NCI-H1694 treated with DMSO at 0.1 percent for 48 hours (cell line): ENCODE results near the gene P2RX7.
"Not testable (repeated sequence)": the region's sequence is repeated elsewhere in the genome, so short reads cannot be mapped to it uniquely, and the experiment has no call there.

Experiments
- DNase-seq: peaks from one replicate; lab custom pipeline; 2025; lab: John Stamatoyannopoulos, UW

The P2RX7 gene

GRCh38 chr12:121172145-121172544 is 39.5 kb downstream of the P2RX7 start:
- no peak for DNase-seq

GRCh38 chr12:121175383-121176119 is 42.9 kb downstream of the P2RX7 start:
- DNase-seq: no peak

GRCh38 chr12:121176826-121177529 is 44.3 kb downstream of the P2RX7 start:
- no peak for DNase-seq

GRCh38 chr12:121181181-121181580 is 48.5 kb downstream of the P2RX7 start:
- DNase-seq: no peak

GRCh38 chr12:121182222-121182893 is 49.7 kb downstream of the P2RX7 start:
- no peak for DNase-seq

GRCh38 chr12:121184425-121184824 is 51.7 kb downstream of the P2RX7 start:
- DNase-seq: no peak

GRCh38 chr12:121184984-121185889 is 52.6 kb downstream of the P2RX7 start:
- DNase-seq: no peak

- DNase-seq: no peak
Observed at GRCh38 chr12:121186826-121187225, 54.1 kb downstream of the P2RX7 start.

GRCh38 chr12:121187501-121187900 is 54.8 kb downstream of the P2RX7 start:
- DNase-seq: no peak

GRCh38 chr12:121188227-121188626 is 55.6 kb downstream of the P2RX7 start:
- DNase-seq: no peak

- no peak for DNase-seq
Observed at GRCh38 chr12:121189131-121189530, 56.5 kb downstream of the P2RX7 start.

- DNase-seq: no peak
Observed at GRCh38 chr12:121189619-121190155, 57.0 kb downstream of the P2RX7 start.

- no peak for DNase-seq
Observed at GRCh38 chr12:121190523-121191031, 57.9 kb downstream of the P2RX7 start.

GRCh38 chr12:121191151-121191550 is 58.5 kb downstream of the P2RX7 start:
- DNase-seq: no peak

GRCh38 chr12:121196902-121197301 is 64.2 kb downstream of the P2RX7 start:
- DNase-seq: no peak

GRCh38 chr12:121198949-121199348 is 66.3 kb downstream of the P2RX7 start:
- no peak for DNase-seq

- DNase-seq: not testable (repeated sequence)
Observed at GRCh38 chr12:121201140-121201539, 68.5 kb downstream of the P2RX7 start.

GRCh38 chr12:121202407-121203355 is 70.0 kb downstream of the P2RX7 start:
- DNase-seq: no peak

- DNase-seq: no peak
Observed at GRCh38 chr12:121203482-121203881, 70.8 kb downstream of the P2RX7 start.

- no peak for DNase-seq
Observed at GRCh38 chr12:121205491-121205890, 72.8 kb downstream of the P2RX7 start.
